DOHH2 (cell line): ENCODE results near the gene TNFAIP3.

Source experiments
- H3F3A ChIP-seq: fragments of 200-600 bp; sonication (generic), shearing (Covaris generic); 2 replicates; pipeline ENCODE4 v1.6.0; 2016; ENCODE audit warnings: antibody characterized with exemption, mild to moderate bottlenecking; ENCODE audit not compliant: control insufficient read depth, insufficient read depth
- H3K27ac ChIP-seq: fragments of 200-600 bp; sonication (generic); 2 replicates; pipeline ENCODE4 v1.5.1; 2014; ENCODE audit warnings: low read depth, mild to moderate bottlenecking, low read length, moderate library complexity
- H3K27me3 ChIP-seq: fragments of 200-600 bp; sonication (generic); 2 replicates; pipeline ENCODE4 v1.6.1; 2014; ENCODE audit warnings: mild to moderate bottlenecking, low read length, mixed read lengths; ENCODE audit not compliant: control insufficient read depth
- H3K36me3 ChIP-seq: fragments of 200-600 bp; sonication (generic); 2 replicates; pipeline ENCODE4 v1.6.1; 2014; ENCODE audit warnings: mild to moderate bottlenecking, low read length, moderate library complexity, mixed read lengths; ENCODE audit not compliant: control insufficient read depth
- H3K4me1 ChIP-seq: fragments of 200-600 bp; sonication (generic); 2 replicates; pipeline ENCODE4 v1.6.1; 2014; ENCODE audit warnings: mild to moderate bottlenecking, low read length, mixed read lengths; ENCODE audit not compliant: control insufficient read depth
- H3K4me2 ChIP-seq: fragments of 200-600 bp; sonication (generic); 2 replicates; pipeline ENCODE4 v1.6.0; 2014; ENCODE audit warnings: mild to moderate bottlenecking, low read length, moderate library complexity
- H3K4me3 ChIP-seq: fragments of 200-600 bp; sonication (generic); 2 replicates; pipeline ENCODE4 v1.5.1; 2014; ENCODE audit warnings: mild to moderate bottlenecking, low read length, mixed read lengths
- H3K79me2 ChIP-seq: fragments of 200-600 bp; sonication (generic); 2 replicates; pipeline ENCODE4 v1.6.1; 2014; ENCODE audit warnings: mild to moderate bottlenecking, low read length, mixed read lengths; ENCODE audit not compliant: control insufficient read depth
- H3K9me2 ChIP-seq: fragments of 200-600 bp; sonication (generic); replicated peaks from 2 replicates; pipeline ENCODE4 v1.6.1; 2014; ENCODE audit warnings: mild to moderate bottlenecking, low read length, mixed read lengths; ENCODE audit not compliant: control insufficient read depth
- H3K9me3 ChIP-seq: fragments of 200-600 bp; sonication (generic); 2 replicates; pipeline ENCODE4 v1.6.1; 2014; ENCODE audit warnings: antibody characterized with exemption, low read length, mixed read lengths; ENCODE audit not compliant: control insufficient read depth, insufficient read depth
- H4K20me1 ChIP-seq: fragments of 200-600 bp; sonication (generic); 2 replicates; pipeline ENCODE4 v1.6.0; 2014; ENCODE audit warnings: low read depth, mild to moderate bottlenecking, antibody characterized with exemption, low read length, moderate library complexity; ENCODE audit not compliant: control insufficient read depth, insufficient read depth
- EZH2phosphoT487 ChIP-seq: fragments of 200-600 bp; sonication (generic); IDR thresholded peaks from 2 replicates; pipeline ENCODE4 v1.6.1; 2017; ENCODE audit warnings: borderline replicate concordance, mild to moderate bottlenecking, antibody characterized with exemption, low read length, moderate library complexity, mixed read lengths
- TF ChIP-seq, protein P1 (sequence below): fragments of 200-600 bp; sonication (generic); IDR thresholded peaks from one replicate; pipeline ENCODE4 v1.5.1; 2014; ENCODE audit warnings: antibody characterized with exemption, mild to moderate bottlenecking, low read depth, low read length; ENCODE audit not compliant: poor library complexity, severe bottlenecking

Gene TNFAIP3

DNA sequence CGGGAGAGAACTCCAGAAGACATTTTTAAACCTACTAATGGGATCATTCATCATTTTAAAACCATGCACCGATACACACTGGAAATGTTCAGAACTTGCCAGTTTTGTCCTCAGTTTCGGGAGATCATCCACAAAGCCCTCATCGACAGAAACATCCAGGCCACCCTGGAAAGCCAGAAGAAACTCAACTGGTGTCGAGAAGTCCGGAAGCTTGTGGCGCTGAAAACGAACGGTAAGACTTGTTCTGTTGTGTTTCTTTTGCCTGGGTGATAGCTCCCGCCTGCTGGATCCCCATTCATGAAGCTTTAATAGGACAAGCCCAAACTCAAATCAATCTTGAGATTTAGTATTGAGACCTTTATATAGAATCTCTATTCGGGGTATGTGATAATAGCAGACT is 4.2 kb downstream of the TNFAIP3 start:
- Histone ChIP-seq H3K4me2 (peak overlapping the region; percentile 5; the same call in 1 of the 2 replicates), H4K20me1 (no peaks in the 10 kb centered on the region), H3K36me3 (peaks cover 24% of the 10 kb centered on the region), H3K27me3 (peaks cover 8% of the 10 kb centered on the region; the same call in 1 of the 2 replicates), H3K9me2 (no peaks in the 10 kb centered on the region), H3K27ac (no peak overlapping the region), H3K4me1 (peaks cover 57% of the 10 kb centered on the region), H3K9me3 (no peaks in the 10 kb centered on the region), H3K79me2 (0 out of 2 replicates have a peak, but pooled peaks cover 3% of the 10 kb centered on the region), H3F3A (no peaks in the 10 kb centered on the region; the same call in 1 of the 2 replicates), H3K4me3 (no peak overlapping the region)
- TF ChIP-seq, protein P1, sequence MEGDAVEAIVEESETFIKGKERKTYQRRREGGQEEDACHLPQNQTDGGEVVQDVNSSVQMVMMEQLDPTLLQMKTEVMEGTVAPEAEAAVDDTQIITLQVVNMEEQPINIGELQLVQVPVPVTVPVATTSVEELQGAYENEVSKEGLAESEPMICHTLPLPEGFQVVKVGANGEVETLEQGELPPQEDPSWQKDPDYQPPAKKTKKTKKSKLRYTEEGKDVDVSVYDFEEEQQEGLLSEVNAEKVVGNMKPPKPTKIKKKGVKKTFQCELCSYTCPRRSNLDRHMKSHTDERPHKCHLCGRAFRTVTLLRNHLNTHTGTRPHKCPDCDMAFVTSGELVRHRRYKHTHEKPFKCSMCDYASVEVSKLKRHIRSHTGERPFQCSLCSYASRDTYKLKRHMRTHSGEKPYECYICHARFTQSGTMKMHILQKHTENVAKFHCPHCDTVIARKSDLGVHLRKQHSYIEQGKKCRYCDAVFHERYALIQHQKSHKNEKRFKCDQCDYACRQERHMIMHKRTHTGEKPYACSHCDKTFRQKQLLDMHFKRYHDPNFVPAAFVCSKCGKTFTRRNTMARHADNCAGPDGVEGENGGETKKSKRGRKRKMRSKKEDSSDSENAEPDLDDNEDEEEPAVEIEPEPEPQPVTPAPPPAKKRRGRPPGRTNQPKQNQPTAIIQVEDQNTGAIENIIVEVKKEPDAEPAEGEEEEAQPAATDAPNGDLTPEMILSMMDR, result no peak
- TF ChIP-seq EZH2phosphoT487, result no peak

- H3K4me2 ChIP-seq, result no peak overlapping the region
- no peaks in the 10 kb centered on the region for H3K9me3 ChIP-seq
- H3K27me3 ChIP-seq, result peaks cover 8% of the 10 kb centered on the region; the same call in 1 of the 2 replicates
- no peaks in the 10 kb centered on the region; the same call in 1 of the 2 replicates for H3F3A ChIP-seq
- peaks cover 53% of the 10 kb centered on the region for H3K4me1 ChIP-seq
- no peaks in the 10 kb centered on the region for H3K9me2 ChIP-seq
- no peak overlapping the region for H3K27ac ChIP-seq
- 0 out of 2 replicates have a peak, but pooled peaks cover 3% of the 10 kb centered on the region for H3K79me2 ChIP-seq
- no peaks in the 10 kb centered on the region for H4K20me1 ChIP-seq
- H3K4me3 ChIP-seq, result no peak overlapping the region
- TF ChIP-seq, protein P1, result no peak
- TF ChIP-seq EZH2phosphoT487, result no peak
- peaks cover 26% of the 10 kb centered on the region for H3K36me3 ChIP-seq
Observed at GRCh38 chr6:137871831-137872454, 4.9 kb downstream of the TNFAIP3 start.

DNA sequence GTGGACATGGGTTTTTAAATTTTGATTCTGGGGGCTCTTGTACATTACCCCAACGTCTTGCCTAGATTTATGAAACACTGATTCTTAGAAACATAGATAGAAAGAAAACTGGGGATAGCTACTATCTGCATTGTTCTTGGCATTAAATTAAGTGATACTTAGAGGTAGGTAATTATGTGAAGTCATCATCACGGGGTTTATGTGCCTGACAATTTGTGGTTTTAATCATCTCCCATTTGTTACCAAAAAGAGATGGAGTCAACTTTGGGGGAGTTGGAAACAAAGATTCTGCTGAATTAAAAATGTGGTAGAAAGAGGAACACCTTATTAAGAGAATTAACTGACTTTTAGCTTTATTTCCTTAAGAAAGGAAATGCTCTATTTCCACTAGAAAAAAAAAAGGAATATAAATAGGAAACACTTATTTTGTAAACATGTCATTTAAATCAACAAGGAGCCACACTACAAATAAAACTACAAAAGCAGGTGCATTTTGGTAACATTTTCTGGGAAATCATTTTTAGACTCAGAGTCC is 5.6 kb downstream of the TNFAIP3 start:
- H3K27me3 ChIP-seq, result peaks cover 8% of the 10 kb centered on the region; the same call in 1 of the 2 replicates
- no peaks in the 10 kb centered on the region for H4K20me1 ChIP-seq
- H3K9me2 ChIP-seq, result no peaks in the 10 kb centered on the region
- H3K9me3 ChIP-seq, result no peaks in the 10 kb centered on the region
- peaks cover 33% of the 10 kb centered on the region for H3K36me3 ChIP-seq
- TF ChIP-seq EZH2phosphoT487, result no peak
- TF ChIP-seq, protein P1, result no peak
- no peak overlapping the region for H3K27ac ChIP-seq
- peaks cover 51% of the 10 kb centered on the region for H3K4me1 ChIP-seq
- no peak overlapping the region for H3K4me3 ChIP-seq
- H3K4me2 ChIP-seq, result no peak overlapping the region
- H3K79me2 ChIP-seq, result 0 out of 2 replicates have a peak, but pooled peaks cover 3% of the 10 kb centered on the region
- H3F3A ChIP-seq, result no peaks in the 10 kb centered on the region; the same call in 1 of the 2 replicates
